COLO668 (cell line): ENCODE measurements around the gene PDK2.

ENCODE experiments used
- DNase-seq: peaks from one replicate; lab custom pipeline; 2025; ENCODE audit not compliant: unreplicated experiment; lab: John Stamatoyannopoulos, UW

The PDK2 gene

DNA sequence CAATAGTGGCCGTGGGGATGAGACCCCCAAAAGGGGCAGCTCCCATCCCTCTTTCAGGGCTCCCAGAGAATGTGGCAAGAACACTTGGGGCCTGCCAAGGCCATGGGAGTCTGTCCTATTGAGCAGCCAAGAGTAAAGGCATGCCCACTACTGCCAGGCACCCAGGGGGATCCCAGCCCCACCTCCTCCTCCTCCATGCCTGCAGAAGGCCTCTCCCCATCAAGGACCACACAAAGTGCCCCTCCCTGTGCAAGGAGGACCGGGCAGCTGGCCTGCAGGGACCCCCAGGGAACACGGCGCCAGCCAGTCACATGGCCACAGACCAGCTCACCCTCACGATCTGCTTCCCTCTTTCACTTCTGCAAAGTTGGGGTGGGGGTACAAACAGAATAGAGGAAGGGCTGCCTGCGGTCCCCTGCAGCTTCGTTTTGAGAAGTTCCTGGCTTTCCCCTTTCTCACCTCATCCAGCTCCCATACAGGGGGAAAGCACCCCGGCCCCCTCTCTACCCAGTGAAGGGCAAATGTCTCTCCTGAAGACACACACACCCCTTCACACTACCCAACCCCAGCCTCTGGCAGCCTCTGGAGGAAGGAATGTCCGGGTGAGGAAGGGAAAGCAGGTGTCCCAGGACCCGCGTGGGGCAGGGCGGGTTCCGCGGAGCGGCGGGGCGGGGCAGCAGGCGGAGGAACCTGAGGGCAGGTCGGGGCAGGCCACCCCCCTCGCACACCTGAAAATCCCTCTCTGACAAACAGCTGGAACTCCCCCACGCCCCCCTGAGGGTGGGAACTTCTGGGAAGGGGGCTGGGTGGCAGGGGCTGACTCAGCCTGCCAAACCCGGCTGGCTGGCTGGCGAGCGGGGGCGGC is 53.3 kb downstream of the PDK2 start:
- DNase-seq: peak; percentile 23

DNA sequence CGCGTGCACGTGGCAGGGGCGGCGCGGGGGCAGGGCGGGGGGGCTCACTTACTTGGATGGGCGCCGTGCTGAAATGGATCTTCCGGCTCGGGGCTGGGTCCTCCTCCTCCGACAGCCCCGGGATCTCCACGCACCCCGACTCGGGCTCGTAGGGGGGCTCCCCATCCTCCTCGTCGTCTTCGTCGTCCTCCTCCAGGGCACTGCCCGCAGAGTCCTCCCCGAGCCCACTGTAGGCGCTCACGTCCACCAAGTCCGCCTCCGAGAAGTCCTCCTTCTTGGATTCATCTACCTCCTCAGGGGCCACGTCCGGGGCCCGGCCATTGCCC is 53.9 kb downstream of the PDK2 start:
- DNase-seq: no peak

DNA sequence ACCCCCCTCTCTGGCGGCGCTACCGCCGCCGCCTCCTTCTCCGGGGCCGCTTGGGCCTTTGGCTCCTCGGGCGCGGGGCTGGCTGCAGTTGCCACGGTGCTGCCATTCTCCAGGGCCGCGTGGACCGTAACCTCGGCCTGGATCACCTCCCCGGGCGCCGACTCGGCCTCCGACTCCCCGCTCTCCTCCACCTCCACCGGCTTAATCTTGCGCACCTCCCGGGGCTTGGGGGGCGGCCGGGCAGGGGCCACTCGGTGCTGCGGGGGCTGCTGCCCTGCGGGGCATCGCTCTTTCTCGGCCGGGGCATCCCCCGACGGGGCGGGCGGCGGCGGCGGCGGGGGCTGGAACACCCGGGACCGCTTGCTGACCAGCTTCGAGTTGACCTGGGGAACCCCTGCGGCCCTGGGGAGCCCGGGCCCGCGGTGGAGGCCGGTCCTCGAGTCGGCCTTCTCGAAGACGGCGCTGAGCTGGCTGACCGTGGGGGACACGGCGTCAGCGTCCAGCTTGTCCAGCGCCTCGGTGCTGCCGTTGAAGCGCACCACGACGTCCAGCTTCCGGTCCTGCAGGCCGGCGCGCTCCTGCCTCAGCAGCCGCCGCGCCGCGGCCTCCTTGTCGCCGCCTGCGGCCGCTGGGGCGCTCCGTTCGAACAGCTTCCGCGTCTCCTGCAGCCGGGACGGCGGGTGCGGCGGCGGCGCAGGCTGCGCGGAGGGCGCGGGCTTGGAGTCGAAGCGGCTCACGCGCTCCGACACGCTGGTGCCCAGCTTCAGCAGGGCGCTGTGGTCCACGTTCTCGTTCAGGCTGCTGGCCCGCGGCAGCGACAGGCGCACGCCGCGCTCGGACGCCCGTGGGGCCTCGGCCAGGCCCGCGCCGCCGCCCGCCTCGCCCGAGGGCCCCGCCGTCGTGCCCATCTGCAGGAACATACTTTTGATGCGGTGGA is 54.5 kb downstream of the PDK2 start:
- DNase-seq: peak; percentile 83

DNA sequence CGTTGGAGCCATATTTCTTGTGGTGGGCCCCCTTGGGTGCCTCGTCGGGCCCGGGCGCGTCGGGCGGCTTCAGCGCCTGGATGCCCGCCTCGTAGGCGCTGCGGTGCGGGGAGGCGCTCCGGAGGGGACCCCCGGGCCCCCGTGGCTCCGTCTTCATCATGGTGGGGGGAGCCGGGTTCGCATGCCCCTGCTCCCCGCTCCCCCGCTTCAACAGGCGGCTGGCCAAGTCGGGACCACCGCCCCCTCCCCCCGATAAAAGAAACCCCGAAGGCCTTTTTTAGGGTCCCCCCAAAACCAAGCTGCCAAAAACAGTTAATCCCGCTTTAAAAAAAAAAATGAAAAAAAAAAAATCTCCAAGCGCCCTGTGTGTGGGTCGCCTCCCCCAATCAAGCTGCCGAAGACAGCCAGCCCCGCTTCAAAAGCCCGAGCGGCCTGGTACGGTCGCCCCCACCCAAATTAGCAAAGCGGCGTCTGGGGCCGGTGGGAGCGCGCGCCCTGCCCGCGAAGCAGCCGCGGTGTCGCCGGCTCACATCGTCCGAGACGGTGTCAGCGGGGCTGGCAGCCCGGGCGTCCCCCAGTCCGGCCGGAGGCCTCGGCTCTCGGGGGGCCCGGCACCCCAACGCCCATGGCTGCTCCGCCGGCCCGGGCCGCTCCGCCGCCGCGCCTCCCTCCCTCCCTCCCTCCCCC is 55.3 kb downstream of the PDK2 start, which contains the start of gene PPP1R9B:
Gene PPP1R9B (minus strand): TSS at position 324 of the 687 bp plus-strand sequence. CDS start 164 bp downstream, at position 160.
- DNase-seq: peak; percentile 61

DNA sequence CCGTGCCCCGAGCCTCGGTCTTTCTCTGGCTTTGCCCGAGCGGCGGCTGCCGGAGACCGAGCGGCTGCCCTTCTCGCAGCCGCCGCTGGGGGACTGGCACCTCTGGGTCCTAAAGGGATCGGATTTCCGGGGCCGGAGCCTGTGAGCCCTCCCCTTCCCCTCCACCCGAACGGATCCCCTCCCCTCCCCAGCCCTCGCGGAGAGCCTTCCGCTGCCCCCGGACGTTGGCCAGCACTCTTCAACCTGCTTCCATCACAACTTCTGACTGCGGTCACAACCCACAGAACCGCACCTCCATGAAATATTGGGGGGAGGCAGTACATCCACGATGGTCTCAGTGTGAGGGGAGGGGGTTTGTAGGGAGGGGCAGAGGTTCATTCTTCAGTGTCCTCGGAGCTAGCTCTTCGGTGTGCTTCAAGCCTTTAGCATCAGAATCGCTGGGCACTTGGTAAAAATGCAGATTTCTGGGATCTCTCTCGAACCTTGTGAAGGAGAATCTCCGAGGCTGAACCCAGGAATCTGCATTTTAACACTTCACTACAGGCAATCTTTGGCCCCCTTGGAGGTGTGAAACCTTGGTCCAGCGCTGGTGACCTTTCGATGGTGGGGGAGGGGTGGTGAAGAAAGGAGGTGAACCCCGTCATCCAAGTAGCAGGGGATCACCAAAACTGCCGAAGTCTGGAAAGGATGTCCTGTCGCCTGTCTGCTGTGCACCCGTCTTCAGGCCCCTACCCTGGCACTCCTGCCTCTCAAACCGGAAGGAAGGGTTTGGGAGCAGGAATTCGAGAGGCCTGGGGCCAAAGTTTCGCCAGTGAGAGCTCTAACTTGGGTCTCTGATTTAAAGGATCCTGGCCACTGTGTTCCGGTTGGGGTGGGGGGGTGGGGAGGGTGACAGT is 56.1 kb downstream of the PDK2 start:
- peak; percentile 84 for DNase-seq

DNA sequence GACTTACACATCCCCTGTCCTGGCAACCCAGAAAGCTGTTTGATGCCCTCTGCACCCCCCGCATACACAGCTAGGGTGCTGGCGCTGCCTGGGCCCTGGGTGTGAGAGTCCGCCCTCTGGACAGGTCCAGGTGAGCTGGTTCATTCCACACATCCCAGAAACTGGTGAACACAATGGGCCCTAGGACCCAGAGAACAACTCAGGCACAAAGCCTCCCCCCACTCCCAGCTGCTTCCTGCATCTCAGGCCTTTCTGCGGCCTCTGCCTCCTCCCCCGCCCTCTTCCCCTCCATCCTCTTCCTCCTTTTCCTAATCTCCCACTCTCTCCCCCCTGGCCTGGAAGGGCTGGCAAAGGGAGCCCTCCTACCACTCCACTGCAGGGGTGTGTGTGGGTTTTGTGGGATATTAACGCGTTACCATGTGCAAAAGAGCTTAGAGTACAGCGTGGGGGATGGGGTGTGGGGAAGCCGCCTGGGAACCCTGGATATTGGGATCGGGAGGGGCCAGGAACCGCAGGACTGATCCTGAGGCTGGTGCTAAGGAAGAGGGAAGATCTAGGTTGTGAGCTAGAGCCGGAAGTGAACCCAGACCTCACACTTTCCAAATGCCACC is 56.9 kb downstream of the PDK2 start:
- peak; percentile 69 for DNase-seq

DNA sequence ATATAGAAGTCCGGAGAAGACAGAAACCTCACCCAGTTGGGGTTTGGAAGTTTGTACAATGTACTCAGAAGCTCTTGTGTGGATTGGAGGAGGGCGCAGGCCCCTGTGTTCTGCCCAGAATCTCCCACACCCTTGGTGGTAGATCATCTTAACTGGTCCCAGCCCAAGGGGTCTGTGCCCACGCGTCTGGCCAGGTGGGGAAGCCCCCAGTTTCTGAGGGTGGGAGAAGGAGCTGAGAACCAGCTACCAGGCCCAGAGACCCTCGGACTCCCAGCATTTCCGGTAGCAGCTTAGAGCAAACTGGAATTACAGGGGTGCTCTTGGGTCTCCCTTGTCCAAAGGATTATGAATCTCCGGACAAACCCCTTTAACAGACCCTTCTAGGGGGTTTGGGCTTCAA is 57.6 kb downstream of the PDK2 start:
- DNase-seq: no peak

DNA sequence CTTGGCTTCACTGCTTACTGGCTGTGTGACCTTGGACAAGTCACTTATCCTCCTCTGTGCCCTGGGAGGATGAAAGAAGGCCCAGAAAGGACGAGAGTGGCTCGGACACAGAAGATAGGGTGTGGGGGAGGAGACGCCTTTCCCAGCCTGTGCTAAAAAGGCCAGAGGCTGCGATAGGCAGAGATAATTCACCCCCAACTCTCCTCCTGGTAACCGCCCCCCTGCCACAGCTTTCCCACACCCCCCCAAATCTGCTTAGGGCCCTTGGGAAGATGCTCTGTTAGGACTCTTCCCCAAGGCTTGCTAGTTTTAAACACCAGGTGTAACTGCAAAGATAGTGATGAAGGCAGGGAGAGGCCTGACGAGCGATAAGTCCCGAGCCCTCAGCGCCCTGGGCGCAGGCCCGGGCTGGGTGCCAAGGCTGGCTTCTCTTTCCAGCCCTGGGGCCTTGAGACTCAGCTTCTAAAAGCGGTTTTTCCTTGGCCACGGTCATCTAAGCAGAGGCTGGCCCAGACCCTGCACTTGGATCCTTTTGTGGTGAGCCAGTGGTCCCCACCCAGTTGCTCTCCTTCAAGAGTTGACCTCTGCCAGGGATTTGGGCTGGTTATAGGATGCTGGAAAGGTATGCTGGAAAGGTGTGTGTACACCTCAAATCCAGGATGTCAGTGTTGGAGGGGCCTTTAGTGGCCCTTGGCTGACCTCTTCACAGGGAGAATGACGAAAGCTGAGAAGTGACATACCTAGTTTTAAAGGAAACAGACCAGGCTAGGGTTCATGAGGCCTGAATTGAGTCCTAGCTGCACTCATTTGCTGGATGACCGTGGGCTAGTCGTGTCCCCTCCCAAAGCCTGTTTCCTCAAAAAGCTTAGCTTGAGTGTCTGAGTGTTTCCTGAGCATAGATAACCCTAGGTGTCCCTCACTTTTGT is 58.8 kb downstream of the PDK2 start:
- DNase-seq: no peak

DNA sequence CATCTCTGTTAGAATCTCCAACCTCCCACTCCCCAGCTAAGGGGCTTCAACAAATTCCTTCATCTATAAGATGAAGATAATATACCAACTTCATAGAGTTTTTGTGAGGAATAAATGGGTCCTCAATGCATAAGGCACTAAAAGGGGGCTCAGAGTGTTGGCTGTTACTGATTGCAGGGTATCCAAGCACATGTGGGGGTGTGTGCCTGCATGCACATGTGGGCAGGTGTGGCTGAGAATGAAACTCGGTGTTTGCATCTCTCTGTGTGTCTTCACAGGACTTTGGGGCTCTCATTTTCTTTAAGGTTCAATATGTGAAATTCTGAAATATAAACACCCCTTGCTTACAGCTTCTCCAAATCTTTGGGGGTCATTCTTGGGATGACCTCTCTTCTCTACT is 59.5 kb downstream of the PDK2 start:
- no peak for DNase-seq

DNA sequence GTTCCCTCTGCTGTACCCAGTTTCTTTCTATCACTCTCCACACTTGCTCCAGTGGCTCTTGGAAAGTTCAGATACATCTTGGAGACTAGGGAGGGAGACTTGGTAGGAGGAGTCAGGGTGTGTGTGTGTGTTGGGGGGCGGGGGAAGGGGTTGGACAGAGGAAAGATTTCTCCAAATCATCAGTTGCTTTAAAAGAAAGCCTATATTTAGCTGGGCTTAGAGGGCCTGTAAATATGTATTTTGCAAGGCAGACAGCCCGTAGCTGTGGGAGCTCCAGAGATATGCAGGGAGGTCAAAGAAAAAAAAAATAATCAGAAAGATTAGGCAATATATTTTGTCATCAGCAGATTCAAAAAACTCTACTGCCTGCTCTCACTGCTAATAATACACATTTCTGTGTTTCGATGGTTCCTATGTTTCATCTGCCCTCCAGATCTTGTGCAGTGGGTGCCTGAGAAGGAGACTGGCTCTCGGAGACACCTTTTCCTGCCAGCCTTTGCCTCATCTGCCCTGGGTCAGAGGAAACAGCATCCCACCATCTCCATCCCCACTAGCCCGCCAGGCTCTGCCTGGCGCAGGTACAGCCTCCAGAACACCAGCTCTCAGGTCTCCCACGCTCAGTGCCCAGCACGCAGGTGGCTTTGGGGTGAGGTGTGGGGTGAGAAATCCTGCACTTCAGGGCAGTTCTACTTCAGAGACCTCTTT is 60.1 kb downstream of the PDK2 start:
- DNase-seq: no peak

DNA sequence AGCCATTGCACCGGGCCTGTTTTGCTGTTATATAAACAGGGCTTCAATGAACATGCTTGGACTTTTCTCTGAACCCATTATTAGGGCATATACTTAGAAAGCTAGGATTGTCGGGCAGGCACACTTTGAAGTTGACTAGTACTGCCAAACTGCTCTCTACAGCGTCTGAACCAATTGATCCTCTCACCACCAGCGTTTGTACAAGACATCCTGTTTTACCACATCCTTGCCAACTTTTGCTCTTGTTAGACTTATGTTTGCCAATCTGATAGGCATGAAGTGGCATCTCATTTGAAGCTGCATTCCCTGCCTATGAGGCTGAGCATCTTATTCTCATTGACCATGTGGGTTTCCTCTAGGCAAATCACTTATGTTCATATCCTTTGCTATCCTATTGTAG is 62.7 kb downstream of the PDK2 start:
- DNase-seq: no peak

DNA sequence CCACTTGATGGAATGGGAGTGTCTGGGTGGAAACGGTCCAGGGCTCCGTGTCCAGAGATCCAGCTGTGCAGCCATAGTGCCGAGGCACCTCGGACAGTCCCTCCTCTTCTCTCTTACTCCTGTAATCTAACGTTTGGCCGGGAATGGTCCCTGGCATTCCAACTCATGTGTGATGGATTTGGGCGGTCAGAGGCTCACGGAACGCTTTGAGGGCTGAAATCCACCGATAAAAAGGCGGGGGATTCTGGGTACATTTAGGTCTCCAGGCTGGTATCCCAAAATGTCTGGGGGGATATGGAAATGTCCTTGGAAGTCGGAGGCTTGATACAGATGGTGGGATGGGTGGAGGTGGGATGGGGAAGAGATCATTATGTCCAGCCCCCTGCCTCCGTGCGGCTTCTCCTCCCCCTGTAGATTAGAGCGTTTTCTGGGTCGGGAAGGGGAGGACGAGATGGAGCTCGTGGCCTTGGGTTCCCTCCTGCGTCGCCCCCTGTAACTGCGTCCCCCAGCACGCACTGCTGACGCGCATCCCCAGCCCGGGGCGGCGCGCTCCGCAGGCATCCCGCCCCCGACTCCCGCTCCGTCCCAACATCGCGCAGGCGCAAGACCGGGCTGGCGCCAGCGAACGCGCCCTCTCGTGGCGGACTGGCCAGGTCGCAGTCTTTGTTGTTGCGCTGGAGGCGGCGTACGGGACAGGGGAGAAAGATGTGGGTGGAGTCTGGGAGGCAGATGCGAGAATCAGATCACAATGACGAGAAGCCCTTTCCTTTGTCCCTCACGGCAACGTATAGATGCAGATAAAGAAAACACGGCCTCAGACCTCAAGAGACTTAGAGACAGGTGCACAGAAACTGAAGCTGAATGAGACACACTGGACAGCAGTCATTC is 66.1 kb downstream of the PDK2 start:
- peak; percentile 85 for DNase-seq
